ENCODE measurements around the gene NAMPT. TPM values are rescaled to one million over a fixed set of nuclear protein-coding genes. Genes with fewer than 3 reads are reported as not detected.

NAMPT gene
- total RNA-seq, 1 donor from 2014 or later: 184 TPM

GRCh38 chr7:106269254-106269961, 15.4 kb downstream of the NAMPT start:
- H3K9me3 ChIP-seq: no peaks in the 10 kb centered on the region
- H3K4me1 ChIP-seq: no peaks in the 10 kb centered on the region
- ATAC-seq (no peak), DNase-seq (no peak)
- H3K4me3 ChIP-seq: no peak overlapping the region
- intact Hi-C loops (cut with DNase I): no loop called here
- H3K27me3 ChIP-seq: no peaks in the 10 kb centered on the region
- no peak overlapping the region for H3K27ac ChIP-seq
- TF ChIP-seq CTCF (IDR thresholded peaks at IDR 0.05): no peak
- H3K36me3 ChIP-seq: peaks cover 89% of the 10 kb centered on the region

- no peaks in the 10 kb centered on the region for H3K27me3 ChIP-seq
- no peak for ATAC-seq
Measured at GRCh38 chr7:106265133-106265532, 19.6 kb downstream of the NAMPT start.

GRCh38 chr7:106262221-106262881, 22.4 kb downstream of the NAMPT start:
- H3K36me3 ChIP-seq: peaks cover 100% of the 10 kb centered on the region
- no peaks in the 10 kb centered on the region for H3K27me3 ChIP-seq
- no peaks in the 10 kb centered on the region for H3K4me1 ChIP-seq
- no peak overlapping the region for H3K27ac ChIP-seq
- no peak overlapping the region for H3K4me3 ChIP-seq
- no peak for ATAC-seq
- intact Hi-C loops (cut with DNase I): no loop called here
- TF ChIP-seq CTCF (IDR thresholded peaks at IDR 0.05): no peak
- DNase-seq: no peak
- H3K9me3 ChIP-seq: no peaks in the 10 kb centered on the region

More at GRCh38 chr7:106265133-106265532, 19.6 kb downstream of the NAMPT start:
- intact Hi-C loops (cut with DNase I): no loop called here
- Histone ChIP-seq H3K27ac (no peak overlapping the region), H3K4me3 (no peak overlapping the region), H3K36me3 (peaks cover 96% of the 10 kb centered on the region), H3K4me1 (no peaks in the 10 kb centered on the region), H3K9me3 (no peaks in the 10 kb centered on the region)
- DNase-seq: no peak
- no peak for TF ChIP-seq CTCF (IDR thresholded peaks at IDR 0.05)

GRCh38 chr7:106260136-106260561, 24.6 kb downstream of the NAMPT start:
- intact Hi-C loops (cut with DNase I): no loop called here
- Histone ChIP-seq H3K4me1 (no peaks in the 10 kb centered on the region), H3K9me3 (no peaks in the 10 kb centered on the region), H3K27ac (no peak overlapping the region), H3K36me3 (peaks cover 99% of the 10 kb centered on the region), H3K4me3 (no peak overlapping the region), H3K27me3 (no peaks in the 10 kb centered on the region)
- TF ChIP-seq CTCF (IDR thresholded peaks at IDR 0.05): no peak
- ATAC-seq (no peak), DNase-seq (no peak)

GRCh38 chr7:106258789-106259188, 26.0 kb downstream of the NAMPT start:
- no peak for TF ChIP-seq CTCF (IDR thresholded peaks at IDR 0.05)
- H3K9me3 ChIP-seq: no peaks in the 10 kb centered on the region
- ATAC-seq (no peak), DNase-seq (no peak)
- peaks cover 99% of the 10 kb centered on the region for H3K36me3 ChIP-seq
- intact Hi-C loops (cut with DNase I): no loop called here
- no peak overlapping the region for H3K4me3 ChIP-seq
- no peaks in the 10 kb centered on the region for H3K27me3 ChIP-seq
- H3K27ac ChIP-seq: no peak overlapping the region
- H3K4me1 ChIP-seq: no peaks in the 10 kb centered on the region

Measured in upper lobe of right lung (tissue), 1 donor.